HG03064 (cell line): ENCODE measurements around the gene FHOD3.

ENCODE experiments used
- ATAC-seq: cut with Tn5 transposase; IDR thresholded peaks from one replicate; pipeline ENCODE4 v1.9.1; 2021; ENCODE audit warnings: low read depth; ENCODE audit not compliant: unreplicated experiment

The FHOD3 gene

GRCh38 chr18:36378205-36378604 lies 80.7 kb downstream of the FHOD3 start:
- ATAC-seq: no peak

GRCh38 chr18:36379435-36379984 lies 82.0 kb downstream of the FHOD3 start:
- ATAC-seq: no peak

- no peak for ATAC-seq
Observed at GRCh38 chr18:36380173-36380827, 82.8 kb downstream of the FHOD3 start.

GRCh38 chr18:36381075-36381474 lies 83.6 kb downstream of the FHOD3 start:
- no peak for ATAC-seq

- no peak for ATAC-seq
Observed at GRCh38 chr18:36382854-36383253, 85.3 kb downstream of the FHOD3 start.

- no peak for ATAC-seq
Observed at GRCh38 chr18:36386150-36386920, 88.8 kb downstream of the FHOD3 start.

- no peak for ATAC-seq
Observed at GRCh38 chr18:36387310-36387709, 89.8 kb downstream of the FHOD3 start.

GRCh38 chr18:36388310-36388709 lies 90.8 kb downstream of the FHOD3 start:
- ATAC-seq: no peak

GRCh38 chr18:36389027-36389426 lies 91.5 kb downstream of the FHOD3 start:
- no peak for ATAC-seq

- no peak for ATAC-seq
Observed at GRCh38 chr18:36389811-36390581, 92.5 kb downstream of the FHOD3 start.

- ATAC-seq: no peak
Observed at GRCh38 chr18:36391426-36392145, 94.1 kb downstream of the FHOD3 start.

- no peak for ATAC-seq
Observed at GRCh38 chr18:36392164-36392978, 94.9 kb downstream of the FHOD3 start.

GRCh38 chr18:36392979-36393287 lies 95.4 kb downstream of the FHOD3 start:
- ATAC-seq: no peak

GRCh38 chr18:36394486-36394885 lies 97.0 kb downstream of the FHOD3 start:
- ATAC-seq: no peak

- ATAC-seq: no peak
Observed at GRCh38 chr18:36396190-36396589, 98.7 kb downstream of the FHOD3 start.

GRCh38 chr18:36397033-36397432 lies 99.5 kb downstream of the FHOD3 start:
- no peak for ATAC-seq

- ATAC-seq: no peak
Observed at GRCh38 chr18:36398419-36398818, 100.9 kb downstream of the FHOD3 start.

GRCh38 chr18:36399055-36399454 lies 101.5 kb downstream of the FHOD3 start:
- ATAC-seq: no peak

- ATAC-seq: no peak
Observed at GRCh38 chr18:36401462-36401861, 103.9 kb downstream of the FHOD3 start.
